ENCODE data around the gene INKA2. TPM values are rescaled to one million over a fixed set of nuclear protein-coding genes. Genes with fewer than 3 reads are reported as not detected.
A peak's percentile ranks its signal among the peaks of the same experiment; 100 is the strongest.

INKA2 gene
- polyA plus RNA-seq, 1 of the 3 experiments (the other 2 are of a cell fraction) = 1.1 TPM

DNA sequence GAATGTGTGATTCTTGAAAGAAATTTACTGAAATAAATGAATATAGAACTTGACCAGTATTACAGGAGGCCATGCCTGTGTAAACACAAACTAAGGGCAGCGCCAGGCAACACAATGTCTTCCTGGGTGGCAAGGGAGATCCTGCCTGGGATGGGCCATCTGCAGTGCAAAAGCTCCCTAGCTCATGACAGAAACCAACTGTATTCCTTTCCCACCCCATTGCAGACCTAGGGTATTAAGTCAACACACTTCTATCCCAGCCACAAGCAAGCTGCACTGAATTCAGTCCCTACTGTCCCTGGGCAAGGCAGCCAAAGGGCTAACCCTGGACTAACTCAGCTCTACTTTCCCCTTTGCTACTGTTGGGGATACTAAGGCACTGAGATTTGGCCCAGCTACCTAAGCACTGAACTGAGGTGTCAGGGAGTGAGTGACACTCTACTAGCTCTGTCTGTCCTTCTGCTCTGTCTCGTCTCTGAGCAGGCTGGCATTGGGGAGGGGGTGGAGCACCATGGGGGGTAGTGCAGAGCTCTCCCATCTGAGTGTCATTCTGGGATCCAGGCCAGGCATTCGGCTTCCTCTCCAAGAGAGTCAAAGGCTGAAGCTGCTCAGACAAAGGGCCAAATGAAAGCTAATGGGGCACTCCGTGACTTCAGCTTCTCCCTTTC is 2.5 kb downstream of the INKA2 start:
- CTCF ChIA-PET = interaction anchor here (0.7 to 2.7 kb wide), 7 partner anchors 10 to 634 kb away, joined by 3 to 10 read pairs (median 6); no protein-coding TSS in a partner anchor
- H3F3A ChIP-seq (replicated peaks; ENCODE audit: insufficient read depth) = peaks cover 6% of the 10 kb centered on the region
- H3K4me3 ChIP-seq (ENCODE audit: low read depth in 2 of 2, low read length in 1 of 2) = no peak overlapping the region
- H3K9me3 ChIP-seq = no peaks in the 10 kb centered on the region
- no peak overlapping the region for H2AFZ ChIP-seq (ENCODE audit: low read depth)
- no peaks in the 10 kb centered on the region for H3K27me3 ChIP-seq (ENCODE audit: insufficient read depth)
- H4K20me1 ChIP-seq (ENCODE audit: insufficient read depth) = no peaks in the 10 kb centered on the region
- H3K4me1 ChIP-seq (ENCODE audit: control insufficient read depth in 1 of 2, insufficient read depth in 2 of 2, low read depth in 1 of 2, low read length in 1 of 2) = peaks cover 8 to 15% of the 10 kb centered on the region in 2 experiments; a peak in 3 of 4 replicates
- H3K9ac ChIP-seq = no peak overlapping the region
- H3K9me2 ChIP-seq = no peaks in the 10 kb centered on the region
- no peak for DNase-seq
- H3K4me2 ChIP-seq = 0 out of 2 replicates have a peak overlapping the region, but pooled peaks have one; percentile 7
- TF ChIP-seq, protein P1, sequence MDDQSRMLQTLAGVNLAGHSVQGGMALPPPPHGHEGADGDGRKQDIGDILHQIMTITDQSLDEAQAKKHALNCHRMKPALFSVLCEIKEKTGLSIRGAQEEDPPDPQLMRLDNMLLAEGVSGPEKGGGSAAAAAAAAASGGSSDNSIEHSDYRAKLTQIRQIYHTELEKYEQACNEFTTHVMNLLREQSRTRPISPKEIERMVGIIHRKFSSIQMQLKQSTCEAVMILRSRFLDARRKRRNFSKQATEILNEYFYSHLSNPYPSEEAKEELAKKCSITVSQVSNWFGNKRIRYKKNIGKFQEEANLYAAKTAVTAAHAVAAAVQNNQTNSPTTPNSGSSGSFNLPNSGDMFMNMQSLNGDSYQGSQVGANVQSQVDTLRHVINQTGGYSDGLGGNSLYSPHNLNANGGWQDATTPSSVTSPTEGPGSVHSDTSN (IDR thresholded peaks at IDR 0.05) = no peak
- no peak for TF ChIP-seq FOSL2 (IDR thresholded peaks at IDR 0.05; ENCODE audit: borderline replicate concordance, low read depth)
- no peak for TF ChIP-seq FOXJ3 (CRISPR knock-in tag; IDR thresholded peaks at IDR 0.05)
- TF ChIP-seq, protein P2, sequence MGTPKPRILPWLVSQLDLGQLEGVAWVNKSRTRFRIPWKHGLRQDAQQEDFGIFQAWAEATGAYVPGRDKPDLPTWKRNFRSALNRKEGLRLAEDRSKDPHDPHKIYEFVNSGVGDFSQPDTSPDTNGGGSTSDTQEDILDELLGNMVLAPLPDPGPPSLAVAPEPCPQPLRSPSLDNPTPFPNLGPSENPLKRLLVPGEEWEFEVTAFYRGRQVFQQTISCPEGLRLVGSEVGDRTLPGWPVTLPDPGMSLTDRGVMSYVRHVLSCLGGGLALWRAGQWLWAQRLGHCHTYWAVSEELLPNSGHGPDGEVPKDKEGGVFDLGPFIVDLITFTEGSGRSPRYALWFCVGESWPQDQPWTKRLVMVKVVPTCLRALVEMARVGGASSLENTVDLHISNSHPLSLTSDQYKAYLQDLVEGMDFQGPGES (IDR thresholded peaks at IDR 0.05; ENCODE audit: low read depth, low read length) = no peak
- TF ChIP-seq RFX5 (IDR thresholded peaks at IDR 0.05; ENCODE audit: low read length) = no peak
- TF ChIP-seq JUND (IDR thresholded peaks at IDR 0.05) = no peak
- no peak for TF ChIP-seq NFIC (IDR thresholded peaks at IDR 0.05; ENCODE audit: borderline replicate concordance)
- TF ChIP-seq REST (IDR thresholded peaks at IDR 0.05; ENCODE audit: low read depth, low read length) = no peak
- TF ChIP-seq EZH2phosphoT487 (IDR thresholded peaks at IDR 0.05; ENCODE audit: borderline replicate concordance, low read depth) = no peak
- no peak for TF ChIP-seq TAF1 (IDR thresholded peaks at IDR 0.05; ENCODE audit: borderline replicate concordance, low read depth, low read length)
- TF ChIP-seq SIN3A (IDR thresholded peaks at IDR 0.05; ENCODE audit: borderline replicate concordance, low read depth, low read length) = no peak
- no peak for TF ChIP-seq FOXM1 (IDR thresholded peaks at IDR 0.05; ENCODE audit: low read depth)
- TF ChIP-seq RAD21 (IDR thresholded peaks at IDR 0.05; ENCODE audit: low read length) = no peak
- no peak for TF ChIP-seq GATA2 (CRISPR knock-in tag; IDR thresholded peaks at IDR 0.05)
- no peak for TF ChIP-seq YY1 (IDR thresholded peaks at IDR 0.05; ENCODE audit: low read depth)
- no peak for TF ChIP-seq ELF1 (IDR thresholded peaks at IDR 0.05)
- H3K27ac ChIP-seq (ENCODE audit: low read depth in 2 of 2, low read length in 1 of 2) = no peak overlapping the region
- POLR2A ChIA-PET = no interaction called here
- H3K79me2 ChIP-seq (ENCODE audit: insufficient read depth) = no peaks in the 10 kb centered on the region
- 72% methylated on average over 3 of the region's 4 CpGs for WGBS (ENCODE audit: low lambda C conversion rate)
- H3K36me3 ChIP-seq (replicated peaks in 1 of 2; ENCODE audit: control insufficient read depth in 1 of 2, insufficient read depth in 2 of 2, low read length in 1 of 2) = no peaks in the 10 kb centered on the region
